Measurements from ENCODE around the gene DGCR2.
"Not testable (repeated sequence)": the region's sequence is repeated elsewhere in the genome, so short reads cannot be mapped to it uniquely, and the experiment has no call there.

DGCR2 gene

DNA sequence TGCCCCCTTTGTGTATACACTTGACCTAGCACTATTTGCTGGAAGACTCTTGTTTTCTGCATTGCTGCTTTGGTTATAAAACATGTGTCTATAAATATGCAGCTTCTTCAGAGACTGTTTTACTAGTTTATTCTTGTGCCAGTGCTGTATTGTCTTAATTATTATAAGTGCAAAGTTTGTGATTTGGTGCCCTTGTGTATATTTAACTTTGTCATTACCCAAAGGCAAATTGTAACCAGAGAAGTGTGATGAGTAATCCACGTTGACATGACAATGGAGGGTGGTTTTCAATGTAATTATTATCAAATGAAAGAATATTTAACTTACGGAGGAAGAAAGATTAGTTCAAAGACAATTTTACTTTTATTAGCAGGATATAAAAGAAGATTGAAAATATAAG is 111.1 kb downstream of the DGCR2 start:
- H3K27ac ChIP-seq: no peak overlapping the region
- TF ChIP-seq, protein P1, sequence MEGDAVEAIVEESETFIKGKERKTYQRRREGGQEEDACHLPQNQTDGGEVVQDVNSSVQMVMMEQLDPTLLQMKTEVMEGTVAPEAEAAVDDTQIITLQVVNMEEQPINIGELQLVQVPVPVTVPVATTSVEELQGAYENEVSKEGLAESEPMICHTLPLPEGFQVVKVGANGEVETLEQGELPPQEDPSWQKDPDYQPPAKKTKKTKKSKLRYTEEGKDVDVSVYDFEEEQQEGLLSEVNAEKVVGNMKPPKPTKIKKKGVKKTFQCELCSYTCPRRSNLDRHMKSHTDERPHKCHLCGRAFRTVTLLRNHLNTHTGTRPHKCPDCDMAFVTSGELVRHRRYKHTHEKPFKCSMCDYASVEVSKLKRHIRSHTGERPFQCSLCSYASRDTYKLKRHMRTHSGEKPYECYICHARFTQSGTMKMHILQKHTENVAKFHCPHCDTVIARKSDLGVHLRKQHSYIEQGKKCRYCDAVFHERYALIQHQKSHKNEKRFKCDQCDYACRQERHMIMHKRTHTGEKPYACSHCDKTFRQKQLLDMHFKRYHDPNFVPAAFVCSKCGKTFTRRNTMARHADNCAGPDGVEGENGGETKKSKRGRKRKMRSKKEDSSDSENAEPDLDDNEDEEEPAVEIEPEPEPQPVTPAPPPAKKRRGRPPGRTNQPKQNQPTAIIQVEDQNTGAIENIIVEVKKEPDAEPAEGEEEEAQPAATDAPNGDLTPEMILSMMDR (conservative IDR thresholded peaks at IDR 0.05): no peak
- TF ChIP-seq ZFX (IDR thresholded peaks at IDR 0.05): no peak

DNA sequence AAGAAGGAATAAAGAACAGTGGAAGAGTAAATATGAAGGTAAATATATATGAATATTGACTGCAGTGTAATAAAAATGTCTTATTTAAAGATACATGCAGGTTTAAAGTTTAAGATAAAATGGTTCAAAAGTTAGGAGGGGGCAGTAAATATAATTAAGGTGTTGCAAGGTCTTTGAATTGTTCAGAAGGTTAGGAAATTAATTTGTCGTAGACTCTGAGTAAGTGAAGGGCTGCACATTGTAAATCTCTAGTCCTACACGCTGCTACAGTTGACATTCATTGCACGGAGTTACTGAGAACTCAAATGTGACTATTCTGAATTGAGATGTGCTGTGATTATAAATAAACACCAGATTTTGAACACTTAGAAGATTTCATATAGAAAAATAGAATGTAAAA is 116.3 kb downstream of the DGCR2 start:
- TF ChIP-seq ZFX (IDR thresholded peaks at IDR 0.05): no peak
- TF ChIP-seq, protein P1 (conservative IDR thresholded peaks at IDR 0.05): no peak
- no peak overlapping the region for H3K27ac ChIP-seq

DNA sequence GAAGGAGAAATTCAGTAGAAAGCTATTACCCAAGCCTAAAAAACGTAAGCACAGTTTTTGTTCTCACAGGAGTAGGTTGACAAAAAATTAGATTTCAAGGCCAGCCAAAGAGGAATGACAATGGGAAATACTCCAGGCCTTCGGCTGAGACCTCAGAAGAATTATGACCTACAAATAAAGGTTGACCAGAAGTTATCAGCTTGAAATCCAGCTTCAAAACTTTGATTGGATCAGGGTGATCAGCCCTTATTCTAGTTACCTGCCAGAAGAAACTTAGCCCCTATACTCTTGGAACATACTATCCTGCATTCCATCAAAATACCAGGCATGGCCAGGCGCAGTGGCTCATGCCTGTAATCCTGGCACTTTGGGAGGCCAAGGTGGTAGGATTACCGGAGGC is 117.7 kb downstream of the DGCR2 start:
- TF ChIP-seq, protein P1 (conservative IDR thresholded peaks at IDR 0.05): no peak
- TF ChIP-seq ZFX (IDR thresholded peaks at IDR 0.05): no peak
- H3K27ac ChIP-seq: no peak overlapping the region

DNA sequence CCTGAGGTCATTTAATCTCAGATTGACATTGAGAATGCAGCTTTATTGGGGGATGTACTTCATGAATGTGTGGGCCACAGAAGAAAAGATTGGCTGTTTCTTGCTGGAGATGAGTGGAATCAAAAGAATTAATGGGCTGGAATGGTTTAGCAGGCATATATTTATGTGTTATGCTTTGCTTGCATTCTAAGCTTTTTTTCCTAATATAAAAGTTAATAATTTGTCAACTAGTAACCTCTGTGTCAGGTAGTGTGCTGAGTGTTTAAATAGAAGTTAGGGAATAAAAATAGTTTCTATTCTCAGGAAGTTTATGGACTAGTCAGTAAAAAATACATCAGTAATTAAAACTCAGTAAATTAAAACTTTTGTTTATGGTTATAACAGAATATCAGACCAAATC is 118.7 kb downstream of the DGCR2 start:
- H3K27ac ChIP-seq: no peak overlapping the region
- TF ChIP-seq, protein P1 (conservative IDR thresholded peaks at IDR 0.05): no peak
- no peak for TF ChIP-seq ZFX (IDR thresholded peaks at IDR 0.05)

DNA sequence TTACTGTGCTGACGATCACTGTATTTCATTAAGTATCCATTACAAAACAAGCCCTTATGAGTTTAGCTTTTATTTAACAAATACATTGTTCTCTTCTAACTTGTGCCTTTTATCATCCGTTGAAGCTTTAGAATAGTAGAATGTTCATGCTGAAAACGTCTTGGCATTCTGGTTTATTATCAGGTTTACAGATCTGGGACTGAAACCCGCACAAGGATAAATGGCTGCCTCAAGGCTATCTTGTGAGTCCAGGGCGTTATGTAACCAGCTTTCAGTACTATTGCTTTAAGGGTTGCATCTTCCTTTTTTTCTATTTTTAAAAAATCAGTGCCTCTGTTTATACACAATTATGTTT is 119.6 kb downstream of the DGCR2 start:
- TF ChIP-seq, protein P1 (conservative IDR thresholded peaks at IDR 0.05): no peak
- no peak for TF ChIP-seq ZFX (IDR thresholded peaks at IDR 0.05)

DNA sequence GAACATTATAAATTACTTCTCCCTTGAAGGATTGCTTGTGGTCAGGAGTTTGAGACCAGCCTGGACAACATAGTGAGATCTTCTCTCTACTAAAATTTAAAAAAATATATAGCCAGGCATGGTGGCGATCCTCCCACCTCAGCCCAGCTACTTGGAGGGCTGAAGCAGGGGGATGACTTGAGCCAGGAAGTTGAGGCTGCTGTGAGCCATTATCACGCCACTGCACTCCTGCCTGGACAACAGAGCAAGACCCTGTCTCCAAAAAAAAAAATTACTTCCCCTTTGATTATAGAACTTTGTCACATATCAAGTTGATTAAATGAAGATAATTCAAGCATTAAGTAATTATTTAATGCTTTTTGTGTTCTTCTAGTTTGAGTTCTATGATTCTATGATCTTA is 121.0 kb downstream of the DGCR2 start:
- TF ChIP-seq ZFX (IDR thresholded peaks at IDR 0.05): no peak
- no peak overlapping the region for H3K27ac ChIP-seq

More for the DNA sequence above, 119.6 kb downstream of the DGCR2 start:
- H3K27ac ChIP-seq: no peak overlapping the region

DNA sequence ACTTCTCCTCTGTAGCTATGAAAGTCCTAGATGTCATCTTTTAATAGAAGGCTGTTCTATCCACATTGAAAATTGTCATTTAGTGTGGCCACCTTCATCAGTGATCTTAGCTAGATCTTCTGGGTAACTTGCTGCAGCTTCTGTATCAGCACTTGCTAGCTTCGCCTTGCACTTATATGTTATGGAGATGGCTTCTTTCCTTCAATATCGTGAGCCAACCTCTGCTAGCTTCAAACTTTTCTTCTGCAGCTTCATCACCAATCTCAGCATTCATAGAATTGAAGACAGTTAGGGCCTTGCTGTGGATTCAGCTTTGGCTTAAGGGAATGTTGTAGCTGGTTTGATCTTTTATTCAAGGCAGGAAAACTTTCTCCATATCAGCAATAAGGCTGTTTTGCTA is 122.1 kb downstream of the DGCR2 start:
- not testable (repeated sequence) for H3K27ac ChIP-seq

DNA sequence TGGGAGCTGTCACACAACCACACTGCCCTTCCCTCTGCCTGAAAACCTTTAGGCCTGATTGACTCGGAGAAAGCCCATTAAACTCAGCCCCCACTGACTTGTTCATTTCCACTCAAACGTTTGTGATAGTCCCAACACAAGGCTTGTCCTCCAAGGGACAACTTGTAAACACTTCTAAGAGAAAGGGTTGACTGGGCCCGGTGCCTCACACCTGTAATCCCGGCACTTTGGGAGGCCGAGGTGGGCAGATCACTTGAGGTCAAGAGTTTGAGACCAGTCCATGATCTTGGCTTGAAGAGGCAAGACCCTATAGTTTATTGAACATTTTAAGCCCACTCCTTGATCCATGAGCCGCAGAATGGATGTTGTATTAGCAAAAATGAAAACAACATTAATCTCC is 122.8 kb downstream of the DGCR2 start:
- H3K27ac ChIP-seq: no peak overlapping the region
- TF ChIP-seq, protein P1 (conservative IDR thresholded peaks at IDR 0.05): no peak
- TF ChIP-seq ZFX (IDR thresholded peaks at IDR 0.05): no peak

DNA sequence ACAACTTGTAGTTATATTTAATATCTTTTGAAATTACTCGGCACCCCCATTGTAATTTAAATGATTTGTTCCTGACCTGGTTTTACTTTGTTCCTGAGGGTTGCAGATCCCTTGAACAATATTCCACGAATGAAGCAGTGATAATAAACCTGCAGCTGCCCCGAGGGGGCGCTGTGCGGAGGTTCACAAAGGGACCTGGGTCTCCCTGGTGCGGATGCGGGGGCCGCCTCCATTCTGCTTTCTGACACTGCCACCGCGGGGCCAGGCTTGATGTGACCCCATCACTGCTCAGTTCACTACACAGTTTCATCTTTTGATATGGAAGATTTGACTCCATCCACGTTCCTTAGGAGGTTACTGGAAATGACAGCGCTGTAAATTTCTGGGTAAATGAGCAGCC is 123.2 kb downstream of the DGCR2 start:
- H3K27ac ChIP-seq: no peak overlapping the region

More for the DNA sequence above, 123.2 kb downstream of the DGCR2 start:
- no peak for TF ChIP-seq ZFX (IDR thresholded peaks at IDR 0.05)
- TF ChIP-seq, protein P1 (conservative IDR thresholded peaks at IDR 0.05): no peak

Measured in C4-2B (cell line).